HG03095 (cell line): ENCODE measurements around the gene KCTD7.
"Not testable (repeated sequence)": the region's sequence is repeated elsewhere in the genome, so short reads cannot be mapped to it uniquely, and the experiment has no call there.

Experiments used
- ATAC-seq: cut with Tn5 transposase; IDR thresholded peaks from one replicate; pipeline ENCODE4 v1.9.1; 2021; ENCODE audit warnings: moderate library complexity; ENCODE audit not compliant: unreplicated experiment

The KCTD7 gene

GRCh38 chr7:66615699-66616098, 13.0 kb upstream of the KCTD7 start:
- ATAC-seq, result no peak

DNA sequence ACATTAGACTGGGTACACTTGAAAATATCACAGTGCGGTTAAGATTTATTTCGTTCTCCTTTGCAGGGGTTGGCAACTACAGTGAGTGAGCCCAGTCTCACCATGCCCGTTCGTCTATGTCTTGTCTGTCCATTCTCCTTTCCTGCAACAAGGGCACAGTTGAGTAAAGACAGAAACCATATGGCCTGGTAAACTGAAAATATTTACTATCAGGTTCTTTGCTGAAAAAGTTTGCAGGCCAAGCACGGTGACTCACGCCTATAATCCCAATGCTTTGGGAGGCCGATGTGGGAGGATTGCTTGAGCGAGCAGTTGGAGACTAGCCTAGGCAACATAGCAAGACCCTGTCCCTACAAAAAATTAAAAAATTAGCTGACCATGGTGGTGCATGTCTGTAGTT, 11.4 kb upstream of the KCTD7 start:
- ATAC-seq, result no peak

DNA sequence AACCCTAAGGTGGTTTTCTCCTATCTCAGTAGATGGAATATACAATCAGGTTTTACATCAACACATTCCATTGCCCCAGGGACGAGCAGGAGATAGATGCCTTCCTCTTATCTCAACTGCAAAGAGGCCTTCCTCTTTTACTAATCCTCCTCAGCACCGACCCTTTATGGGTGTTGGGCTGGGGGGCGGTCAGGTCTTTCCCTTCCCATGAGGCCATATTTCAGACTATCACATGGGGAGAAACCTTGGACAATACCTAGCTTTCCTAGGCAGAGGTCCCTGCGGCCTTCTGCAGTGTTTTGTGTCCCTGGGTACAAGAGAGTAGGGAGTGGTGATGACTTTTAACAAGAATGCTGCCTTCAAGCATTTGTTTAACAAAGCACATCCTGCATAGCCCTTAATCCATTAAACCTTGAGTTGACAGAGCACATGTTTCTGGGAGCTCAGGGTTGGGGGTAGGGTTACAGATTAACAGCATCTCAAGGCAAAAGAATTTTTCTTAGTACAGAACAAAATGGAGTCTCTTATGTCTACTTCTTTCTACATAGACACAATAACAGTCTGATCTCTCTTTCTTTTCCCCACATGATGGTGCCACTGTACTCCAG, 9.2 kb upstream of the KCTD7 start:
- ATAC-seq, result not testable (repeated sequence)

- ATAC-seq, result no peak
These were observed 2.2 kb upstream of the KCTD7 start for GRCh38 chr7:66626331-66626934.

DNA sequence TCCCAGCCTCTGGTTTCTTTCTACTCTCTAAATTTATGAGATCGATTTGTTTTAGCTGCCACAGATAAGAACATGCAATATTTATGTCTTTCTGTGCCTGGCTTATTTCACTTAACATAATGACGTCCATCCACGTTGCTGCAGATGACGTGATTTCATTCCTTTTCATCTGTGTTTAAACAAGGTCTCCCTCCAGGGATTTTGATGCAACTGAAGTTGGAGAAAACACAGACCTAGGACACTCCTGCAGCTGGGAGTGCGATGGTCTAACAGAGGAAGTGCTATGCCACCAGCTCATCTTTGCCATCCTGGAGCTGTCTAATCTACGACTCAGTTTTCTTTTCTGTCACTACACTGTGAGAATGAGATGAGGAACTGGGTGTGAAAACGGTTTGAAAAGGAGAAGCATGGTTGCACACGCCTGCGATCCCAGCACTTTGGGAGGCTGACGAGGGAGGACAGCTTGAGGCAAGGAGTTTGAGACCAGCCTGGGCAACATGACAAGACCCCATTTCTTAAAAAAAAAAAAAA, 1.5 kb upstream of the KCTD7 start:
- ATAC-seq, result no peak

DNA sequence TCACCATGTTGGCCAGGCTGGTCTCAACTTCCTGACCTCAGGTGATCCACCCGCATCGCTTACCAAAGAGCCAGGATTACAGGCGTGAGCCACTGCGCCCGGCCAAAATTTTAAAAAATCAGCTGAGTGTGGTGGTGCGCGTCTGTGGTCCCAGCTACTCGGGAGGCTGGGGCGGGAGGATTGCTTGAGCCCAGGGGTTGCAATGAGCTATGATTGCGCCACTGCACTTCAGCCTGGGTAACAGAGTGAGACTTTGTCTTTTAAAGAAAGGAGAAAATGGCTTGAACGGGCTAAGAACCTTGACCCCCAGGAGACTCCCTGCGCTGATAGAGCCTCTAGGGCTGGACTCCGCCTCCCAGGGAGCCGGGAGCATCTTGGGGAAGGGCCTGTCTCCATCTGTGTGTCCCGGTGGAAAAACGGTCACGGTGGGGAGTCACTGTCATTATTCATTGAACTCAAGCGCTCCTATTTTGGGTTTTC, 760 bp upstream of the KCTD7 start:
- ATAC-seq, result peak; percentile 3

DNA sequence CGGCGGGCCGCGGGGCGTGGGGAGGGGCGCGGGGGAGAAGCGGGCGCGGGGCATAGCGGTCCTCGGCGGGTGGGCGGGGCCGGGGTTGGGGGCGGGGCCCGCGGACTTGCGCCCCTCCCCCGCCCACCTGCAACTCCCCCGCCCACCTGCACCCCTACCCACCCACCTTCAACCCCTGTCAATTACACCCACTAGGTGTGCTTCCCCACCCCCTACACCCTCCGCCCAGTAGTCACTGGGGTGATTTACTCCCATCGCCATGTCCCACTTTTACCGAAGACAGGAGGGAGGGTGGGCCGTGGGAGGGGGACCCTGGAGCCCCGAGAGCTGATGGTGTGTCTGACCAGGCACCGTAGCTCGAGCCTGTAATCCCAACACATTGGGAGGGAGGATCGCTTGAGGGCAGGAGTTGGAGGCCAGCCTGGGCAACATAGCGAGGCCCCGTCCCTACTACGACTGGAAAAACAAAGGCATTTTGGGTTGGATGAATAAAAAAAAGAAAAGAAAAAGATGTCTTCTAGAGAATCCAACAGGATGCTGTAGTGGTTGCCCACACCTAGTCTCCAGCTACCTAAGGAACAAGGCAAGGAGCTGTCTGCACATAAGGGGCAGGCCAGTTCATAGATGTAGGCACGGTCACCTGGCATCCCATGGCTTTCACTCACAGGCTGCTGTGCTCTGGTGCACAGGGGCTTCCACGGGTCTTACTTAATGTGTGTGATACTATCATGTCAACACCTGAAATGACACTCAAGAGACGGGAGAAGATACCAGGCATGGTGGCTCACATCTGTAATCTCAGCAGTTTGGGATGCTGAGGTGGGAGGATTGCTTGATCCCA, 761 bp downstream of the KCTD7 start:
- ATAC-seq, result no peak

DNA sequence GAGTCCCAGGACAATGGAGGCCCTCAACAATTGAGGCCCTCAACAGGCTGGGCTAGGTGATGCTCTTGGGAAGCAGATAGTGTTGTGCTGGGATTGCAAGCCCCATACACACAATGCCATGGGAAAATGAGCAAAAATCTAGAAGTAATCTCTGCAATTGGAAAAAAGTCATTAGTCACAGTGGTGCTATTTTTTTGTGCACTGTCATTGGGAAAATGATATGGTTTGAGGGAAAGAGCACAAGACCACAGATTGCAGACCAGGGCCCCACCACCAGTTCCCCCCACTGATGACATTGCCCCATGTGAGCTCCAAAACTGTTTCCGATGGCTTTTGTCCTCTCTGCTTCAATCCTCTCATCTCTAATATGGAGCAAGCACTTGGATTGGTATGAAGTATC, 1.9 kb downstream of the KCTD7 start:
- ATAC-seq, result no peak

DNA sequence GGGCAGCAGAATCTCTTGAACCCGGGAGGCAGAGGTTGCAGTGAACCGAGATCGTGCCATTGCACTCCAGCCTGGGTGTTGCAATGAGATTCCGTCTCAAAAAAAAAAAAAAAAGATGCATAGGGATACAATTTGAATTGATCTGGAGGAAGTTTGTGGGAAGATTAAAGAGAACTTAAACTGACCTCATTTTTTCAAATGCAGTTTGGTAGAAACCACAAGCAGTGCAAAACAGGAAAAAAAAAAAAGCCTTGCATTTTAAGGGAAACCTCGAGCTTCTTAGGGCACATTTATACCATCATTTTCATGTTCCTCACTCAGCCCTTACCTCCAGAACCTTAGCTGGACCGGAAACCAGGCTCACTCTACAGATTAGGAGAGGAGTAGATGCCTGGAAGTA, 2.8 kb downstream of the KCTD7 start:
- no peak for ATAC-seq

DNA sequence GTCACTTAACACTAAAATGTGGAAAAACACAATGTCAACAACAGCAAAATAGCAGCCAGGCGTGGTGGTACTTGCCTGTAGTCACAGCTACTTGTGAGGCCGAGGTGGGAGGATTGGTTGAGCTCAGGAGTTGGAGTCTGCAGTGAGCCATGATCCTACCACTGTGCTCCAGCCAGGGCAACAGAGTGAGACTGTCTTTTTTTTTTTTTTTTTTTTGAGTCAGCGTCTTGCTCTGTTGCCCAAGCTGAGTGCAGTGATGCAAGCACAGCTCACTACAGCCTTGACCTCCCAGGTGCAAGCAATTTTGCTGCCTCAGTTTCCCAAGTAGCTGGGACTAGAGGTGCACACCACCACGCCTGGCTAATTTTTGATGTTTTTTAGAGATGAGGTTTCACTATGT, 6.1 kb downstream of the KCTD7 start:
- ATAC-seq, result no peak

DNA sequence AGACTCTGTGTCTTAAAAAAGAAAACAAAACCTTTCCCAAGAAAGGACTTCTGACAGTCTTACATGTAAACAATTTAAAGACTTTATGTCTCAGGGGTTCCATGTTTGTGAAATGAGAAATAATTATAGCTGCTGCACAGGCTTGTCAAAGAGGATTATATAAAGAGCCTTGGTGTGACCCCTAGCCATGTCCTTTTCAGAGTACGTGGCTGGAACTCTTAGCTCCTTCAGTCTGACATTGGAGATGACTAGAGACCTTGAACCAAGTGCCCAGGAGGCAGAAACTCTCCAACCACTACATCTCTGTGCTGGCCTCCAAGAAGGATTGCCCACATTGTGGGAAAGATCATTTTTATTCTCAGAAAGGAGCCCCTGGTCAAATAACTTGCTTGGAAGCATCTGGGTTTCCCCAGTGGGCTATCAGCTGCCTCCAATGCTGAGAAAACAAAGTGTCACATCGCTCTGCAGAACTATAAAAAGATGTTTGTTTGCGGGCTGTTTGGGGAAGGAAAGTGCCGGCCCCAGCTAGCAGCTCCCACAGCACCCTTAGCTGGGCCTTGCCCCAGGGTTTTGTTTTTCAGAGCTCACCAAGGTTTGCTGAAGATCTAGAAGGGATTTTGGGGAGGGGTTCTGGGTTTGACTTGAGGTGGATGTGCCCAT, 6.8 kb downstream of the KCTD7 start:
- not testable (repeated sequence) for ATAC-seq

GRCh38 chr7:66635982-66636546, 7.4 kb downstream of the KCTD7 start:
- not testable (repeated sequence) for ATAC-seq

DNA sequence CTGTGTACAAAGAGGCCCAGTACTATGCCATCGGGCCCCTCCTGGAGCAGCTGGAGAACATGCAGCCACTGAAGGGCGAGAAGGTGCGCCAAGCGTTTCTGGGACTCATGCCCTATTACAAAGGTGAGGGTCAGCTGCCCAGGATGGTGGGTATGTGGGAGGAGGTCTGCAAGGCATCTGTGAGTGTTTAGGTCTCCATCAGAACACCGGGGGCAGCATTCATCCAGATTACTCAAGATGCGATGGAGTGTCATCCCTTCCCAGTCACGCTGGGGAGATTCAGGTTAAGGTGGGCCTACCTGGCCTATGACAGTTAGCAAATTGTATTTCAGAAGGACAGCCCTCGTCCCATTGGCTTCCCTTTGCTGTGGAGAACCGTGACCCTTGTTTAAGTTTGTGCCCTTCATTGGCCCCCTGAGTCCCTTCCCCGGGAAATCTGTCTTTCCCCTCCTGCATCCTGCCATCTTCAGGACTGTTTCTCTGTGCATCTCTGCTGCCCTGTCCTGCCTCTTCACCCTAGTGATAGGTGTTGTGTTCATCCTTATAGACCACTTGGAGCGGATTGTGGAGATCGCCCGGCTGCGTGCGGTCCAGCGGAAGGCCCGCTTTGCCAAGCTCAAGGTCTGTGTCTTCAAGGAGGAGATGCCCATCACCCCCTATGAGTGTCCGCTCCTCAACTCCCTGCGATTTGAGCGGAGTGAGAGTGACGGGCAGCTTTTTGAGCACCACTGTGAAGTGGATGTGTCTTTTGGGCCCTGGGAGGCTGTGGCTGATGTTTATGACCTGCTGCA, 9.8 kb downstream of the KCTD7 start:
- no peak for ATAC-seq

DNA sequence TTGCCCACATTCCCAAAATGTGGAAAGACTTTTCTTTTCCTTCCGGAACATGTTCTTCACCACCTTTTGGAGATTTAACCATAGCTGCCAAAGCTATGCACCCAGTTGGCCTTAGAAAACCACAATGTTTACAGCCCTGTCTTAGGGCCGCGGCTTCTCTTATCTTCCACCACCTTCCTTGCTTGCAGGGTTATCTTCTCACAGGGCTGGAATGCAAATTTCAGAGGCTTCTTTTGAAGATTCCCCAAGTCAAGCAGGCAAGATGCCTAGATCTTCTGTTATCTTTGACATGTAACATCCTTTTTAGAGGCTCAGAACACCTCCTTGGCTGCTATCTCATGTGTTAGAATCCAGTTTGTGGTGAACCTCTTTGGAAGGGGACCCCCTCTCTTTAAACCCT, 11.1 kb downstream of the KCTD7 start:
- ATAC-seq, result no peak

DNA sequence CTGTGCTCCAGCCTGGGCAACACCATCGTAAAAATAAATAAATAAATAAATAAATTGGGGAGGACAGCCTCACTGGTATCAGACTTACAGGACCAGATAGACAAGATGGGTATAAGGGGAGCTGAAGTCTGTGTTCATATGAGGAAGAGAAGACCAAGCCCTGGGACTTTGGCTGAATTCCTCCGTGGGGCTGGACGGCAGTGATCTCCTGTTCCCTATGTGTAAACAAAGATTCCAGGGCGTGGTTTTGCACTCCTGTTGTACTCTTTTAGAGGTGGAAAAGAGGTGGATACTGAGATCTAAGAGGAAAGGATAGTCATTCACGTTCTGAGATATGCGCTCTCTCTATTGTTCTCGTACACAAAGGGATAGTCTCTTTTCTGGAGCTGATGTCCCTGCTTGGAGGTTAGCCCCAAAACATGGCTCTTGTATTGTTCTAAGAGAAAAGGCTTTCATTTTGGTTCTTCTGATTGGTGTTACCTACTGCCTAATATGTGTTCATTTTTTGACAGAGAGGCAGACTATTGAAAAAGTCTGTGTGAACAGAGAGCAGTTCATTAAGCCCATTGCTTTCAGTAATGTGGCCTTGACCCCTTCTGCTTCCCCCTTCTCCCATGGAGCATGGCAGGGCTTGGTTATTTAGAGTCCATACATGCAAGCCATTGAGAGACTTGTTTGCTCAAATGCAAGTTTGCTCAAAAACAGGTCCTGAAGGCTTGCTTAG, 12.3 kb downstream of the KCTD7 start:
- ATAC-seq, result no peak

GRCh38 chr7:66641526-66641871, 12.8 kb downstream of the KCTD7 start:
- ATAC-seq, result no peak

GRCh38 chr7:66642186-66642585, 13.5 kb downstream of the KCTD7 start:
- ATAC-seq, result no peak

GRCh38 chr7:66642932-66643331, 14.3 kb downstream of the KCTD7 start:
- no peak for ATAC-seq

DNA sequence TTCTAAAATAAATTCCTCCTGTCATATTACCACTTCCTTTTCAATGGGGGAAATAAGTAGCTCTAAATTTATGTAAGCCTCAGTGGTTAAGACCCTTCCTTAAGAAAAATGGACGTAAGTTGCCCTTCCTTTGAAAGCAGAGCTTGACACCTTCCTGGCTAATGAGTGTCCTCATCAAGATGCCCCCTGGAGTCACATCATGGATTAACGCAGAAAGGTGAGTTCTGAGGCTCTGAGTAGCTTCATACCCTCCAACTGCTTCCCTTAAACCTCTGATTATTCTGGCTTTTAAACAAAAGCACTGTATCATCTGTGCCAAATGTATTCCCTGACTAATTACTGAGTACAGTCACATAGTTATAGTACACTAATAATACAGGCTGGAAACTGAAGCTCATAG, 14.7 kb downstream of the KCTD7 start:
- ATAC-seq, result no peak

GRCh38 chr7:66651026-66651425, 22.3 kb downstream of the KCTD7 start:
- ATAC-seq, result not testable (repeated sequence)
